Retinal pigment epithelial cell (primary cell): ENCODE results near the gene NMT2.

ENCODE experiments used
- DNase-seq: peaks from one replicate; pipeline ENCODE4 v3.0.0-alpha.2; 2010; ENCODE audit warnings: low read depth
- H3K4me3 ChIP-seq: 2 replicates; pipeline ENCODE4 v1.5.1; 2011; ENCODE audit warnings: mild to moderate bottlenecking, low read length, control low read depth, moderate library complexity
- TF ChIP-seq, protein P1 (sequence below): conservative IDR thresholded peaks from 2 replicates; pipeline ENCODE4 v1.5.1; 2011; ENCODE audit warnings: low read depth, low read length, control low read depth, inconsistent platforms

Gene NMT2

DNA sequence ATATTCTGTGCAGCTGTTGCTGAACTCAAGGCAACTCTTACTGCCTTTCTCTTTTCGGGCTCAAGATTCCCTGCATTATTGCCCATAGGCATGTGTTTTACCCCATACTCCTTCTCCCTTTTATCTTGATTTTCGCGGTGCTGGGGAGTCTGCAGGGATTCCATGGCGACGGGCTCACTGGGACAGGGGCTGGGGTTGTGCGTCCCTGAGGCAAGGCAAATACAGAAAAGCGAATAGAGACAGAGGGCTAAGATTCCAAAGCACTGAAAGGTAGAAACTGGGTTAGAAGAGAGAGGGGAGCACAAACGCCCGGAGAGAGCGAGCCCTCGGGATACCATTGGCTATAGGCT is 71.9 kb downstream of the NMT2 start:
- TF ChIP-seq, protein P1, sequence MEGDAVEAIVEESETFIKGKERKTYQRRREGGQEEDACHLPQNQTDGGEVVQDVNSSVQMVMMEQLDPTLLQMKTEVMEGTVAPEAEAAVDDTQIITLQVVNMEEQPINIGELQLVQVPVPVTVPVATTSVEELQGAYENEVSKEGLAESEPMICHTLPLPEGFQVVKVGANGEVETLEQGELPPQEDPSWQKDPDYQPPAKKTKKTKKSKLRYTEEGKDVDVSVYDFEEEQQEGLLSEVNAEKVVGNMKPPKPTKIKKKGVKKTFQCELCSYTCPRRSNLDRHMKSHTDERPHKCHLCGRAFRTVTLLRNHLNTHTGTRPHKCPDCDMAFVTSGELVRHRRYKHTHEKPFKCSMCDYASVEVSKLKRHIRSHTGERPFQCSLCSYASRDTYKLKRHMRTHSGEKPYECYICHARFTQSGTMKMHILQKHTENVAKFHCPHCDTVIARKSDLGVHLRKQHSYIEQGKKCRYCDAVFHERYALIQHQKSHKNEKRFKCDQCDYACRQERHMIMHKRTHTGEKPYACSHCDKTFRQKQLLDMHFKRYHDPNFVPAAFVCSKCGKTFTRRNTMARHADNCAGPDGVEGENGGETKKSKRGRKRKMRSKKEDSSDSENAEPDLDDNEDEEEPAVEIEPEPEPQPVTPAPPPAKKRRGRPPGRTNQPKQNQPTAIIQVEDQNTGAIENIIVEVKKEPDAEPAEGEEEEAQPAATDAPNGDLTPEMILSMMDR: no peak

DNA sequence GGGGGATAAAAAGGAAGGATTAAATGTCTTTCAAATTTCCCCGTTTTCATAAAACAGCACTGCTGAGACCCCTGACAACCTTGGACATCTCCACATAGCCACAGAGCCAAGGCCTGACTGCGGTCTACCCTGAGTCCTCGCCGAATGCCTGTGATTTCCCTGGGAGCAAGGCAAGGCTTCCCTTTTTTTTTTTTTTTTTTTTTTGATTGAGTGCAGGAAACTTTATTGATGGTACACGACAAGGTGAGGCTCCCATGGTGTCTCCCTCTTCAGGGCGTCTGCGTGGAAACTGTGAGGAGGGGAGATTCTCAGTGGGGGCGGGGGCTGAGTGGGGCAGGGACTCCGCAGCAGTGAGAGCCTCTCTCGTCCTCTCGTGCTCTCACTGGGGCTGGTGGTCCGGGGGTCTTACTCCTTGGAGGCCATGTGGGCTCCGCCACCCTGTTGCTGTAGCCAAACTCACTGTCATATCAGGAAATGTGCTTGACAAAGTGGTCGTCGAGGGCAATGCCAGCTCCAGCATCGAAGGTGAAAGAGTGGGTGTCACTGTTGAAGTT is 75.6 kb downstream of the NMT2 start:
- H3K4me3 ChIP-seq: no peak overlapping the region
- TF ChIP-seq, protein P1: no peak
- no peak for DNase-seq

More for the DNA sequence above, 71.9 kb downstream of the NMT2 start:
- DNase-seq: no peak
- peak overlapping the region; percentile 90 for H3K4me3 ChIP-seq

DNA sequence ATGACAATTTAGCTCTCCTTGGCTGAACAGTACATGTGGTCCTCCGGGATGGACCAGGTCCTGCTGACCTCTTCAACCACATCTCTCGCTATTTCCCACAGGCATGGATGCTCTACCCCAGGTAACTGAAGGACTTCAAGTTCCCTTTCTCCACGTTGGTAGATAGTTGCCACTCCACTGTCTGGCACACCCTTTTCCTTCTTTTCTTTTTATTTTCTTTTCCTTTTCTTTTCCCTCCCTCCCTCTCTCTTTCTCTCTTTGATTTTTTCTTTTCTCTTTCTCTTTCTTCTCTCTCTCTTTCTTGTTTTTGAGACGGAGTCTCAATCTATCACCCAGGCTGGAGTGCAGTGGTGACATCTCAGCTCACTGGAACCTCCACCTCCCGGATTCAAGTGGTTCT is 77.1 kb downstream of the NMT2 start:
- DNase-seq: no peak
- no peak overlapping the region for H3K4me3 ChIP-seq
- TF ChIP-seq, protein P1: no peak

DNA sequence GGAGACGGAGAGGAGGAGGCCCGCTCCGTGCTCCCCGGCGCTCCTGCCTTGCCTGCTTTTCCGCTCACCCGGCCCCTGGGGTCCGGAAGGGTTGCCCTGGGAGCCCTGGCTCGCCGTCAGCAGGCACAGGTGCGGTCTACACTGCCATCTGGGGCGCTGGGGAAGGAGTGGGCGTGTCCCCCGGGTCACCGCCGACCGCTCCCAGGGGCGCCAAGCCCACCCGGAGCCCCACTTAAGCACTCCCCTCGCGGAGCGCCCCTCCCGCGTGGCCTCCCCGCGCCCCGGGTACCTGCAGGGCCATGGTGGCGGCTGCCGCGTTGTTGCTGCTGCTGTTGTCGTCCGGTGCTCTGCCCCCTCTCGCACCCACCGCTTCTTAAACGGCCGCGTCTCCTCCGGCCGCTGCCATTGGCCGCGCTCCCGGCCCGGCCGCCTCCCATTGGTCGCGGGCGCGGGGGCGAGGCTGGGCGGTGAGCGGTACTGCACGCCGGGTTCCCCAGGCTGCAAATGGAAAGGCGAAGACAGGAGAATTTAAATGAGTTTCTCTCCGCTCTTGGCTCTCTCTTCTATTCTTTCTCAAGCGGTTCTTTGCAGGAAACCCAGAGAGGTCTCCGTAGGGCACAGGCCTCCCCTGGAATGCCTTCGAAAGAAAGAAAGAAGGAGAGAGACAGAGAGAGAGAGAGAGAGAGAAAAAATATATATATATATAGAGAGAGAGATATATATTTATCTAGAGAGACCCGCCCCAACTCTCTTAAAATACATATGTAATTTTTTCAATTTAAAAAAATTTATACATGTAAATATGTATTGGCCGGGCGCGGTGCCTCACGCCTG is 79.8 kb downstream of the NMT2 start, which contains the start of gene ACBD7:
ACBD7 (minus strand) TSS at position 349 of the 834 bp plus-strand sequence; CDS start at position 301, 48 bp downstream.
- TF ChIP-seq, protein P1: no peak
- DNase-seq: peak; percentile 42
- H3K4me3 ChIP-seq: peak within 1 kb of the TSS; percentile 65

DNA sequence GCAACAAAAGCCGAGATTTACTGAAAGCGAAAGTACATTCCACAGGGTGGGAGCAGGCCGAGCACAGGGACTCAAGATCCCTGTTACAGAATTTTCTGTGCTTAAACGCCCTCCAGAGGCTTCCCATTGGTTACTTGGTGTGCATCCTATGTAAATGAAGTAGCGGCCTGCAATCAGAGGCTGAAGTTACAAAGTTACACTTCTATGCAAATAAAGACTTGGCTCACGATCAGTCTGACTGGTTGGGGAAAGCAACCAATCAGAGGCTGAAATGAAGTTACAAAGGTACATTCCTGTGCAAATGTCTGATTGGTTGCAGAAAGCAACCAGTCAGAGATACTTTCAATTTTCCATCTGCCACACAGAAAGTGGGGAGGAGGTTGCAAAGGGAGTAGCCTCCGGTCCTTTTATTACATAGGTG is 84.0 kb downstream of the NMT2 start:
- peak; percentile 96 for DNase-seq
- H3K4me3 ChIP-seq: peak overlapping the region; percentile 65
- TF ChIP-seq, protein P1: no peak

DNA sequence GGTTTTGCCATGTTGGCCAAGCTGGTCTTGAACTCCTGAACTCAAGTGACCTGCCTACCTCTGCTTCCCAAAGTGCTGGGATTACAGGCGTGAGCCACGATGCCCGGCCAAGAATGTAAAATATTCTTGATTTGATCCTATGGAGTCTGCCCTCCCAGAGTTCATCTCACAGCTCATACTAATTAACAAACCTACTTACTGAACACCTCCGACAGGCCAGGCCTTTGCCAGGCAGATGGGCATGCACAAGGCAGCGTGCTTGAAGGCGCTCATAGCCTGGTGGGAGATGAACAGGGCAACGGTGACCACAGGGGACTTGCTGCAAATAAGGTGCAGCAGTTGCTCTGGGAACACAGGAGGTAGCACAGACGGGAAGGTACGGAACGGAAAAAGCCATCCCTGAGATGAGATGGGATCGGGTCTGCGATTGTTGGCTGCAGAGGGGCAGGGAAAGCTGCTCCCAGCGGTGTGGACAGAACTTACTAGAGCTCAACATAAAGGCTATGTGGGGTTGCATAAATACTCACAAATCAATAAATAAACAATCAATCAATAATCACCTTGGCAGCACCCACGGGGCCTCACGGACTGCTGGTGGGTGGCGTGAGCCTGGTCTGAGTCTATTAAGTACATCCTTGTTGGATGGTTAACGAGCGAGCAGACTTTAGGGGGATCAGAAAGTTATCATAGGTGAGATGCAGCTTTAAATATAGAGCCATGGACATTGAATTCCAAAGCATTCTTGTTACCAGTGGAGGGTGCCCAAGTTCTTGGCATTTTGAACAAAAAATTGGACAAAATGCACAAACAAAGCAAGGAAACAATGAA is 84.6 kb downstream of the NMT2 start:
- TF ChIP-seq, protein P1: no peak
- peak overlapping the region; percentile 65 for H3K4me3 ChIP-seq
- DNase-seq: no peak
